ENCODE data around the gene ADGRB3.

The ADGRB3 gene

GRCh38 chr6:68642081-68642480, 7.0 kb downstream of the ADGRB3 start:
- TF ChIP-seq CTCF (IDR thresholded peaks at IDR 0.05; ENCODE audit: low read depth, low read length, missing control alignments): no peak
- DNase-seq (ENCODE audit: extremely low read depth, low read depth): no peak
- H3K4me3 ChIP-seq (replicated peaks; ENCODE audit: low read depth, low read length): no peak overlapping the region

- no peak for TF ChIP-seq CTCF (IDR thresholded peaks at IDR 0.05; ENCODE audit: low read depth, low read length, missing control alignments)
- H3K4me3 ChIP-seq (replicated peaks; ENCODE audit: low read depth, low read length): no peak overlapping the region
- no peak for DNase-seq (ENCODE audit: extremely low read depth, low read depth)
These were observed 7.9 kb downstream of the ADGRB3 start for GRCh38 chr6:68642977-68643376.

- DNase-seq (ENCODE audit: extremely low read depth, low read depth): no peak
These were observed 14.6 kb downstream of the ADGRB3 start for GRCh38 chr6:68649669-68650068.

GRCh38 chr6:68650142-68650541, 15.1 kb downstream of the ADGRB3 start:
- no peak overlapping the region for H3K4me3 ChIP-seq (replicated peaks; ENCODE audit: low read depth, low read length)
- no peak for DNase-seq (ENCODE audit: extremely low read depth, low read depth)
- TF ChIP-seq CTCF (IDR thresholded peaks at IDR 0.05; ENCODE audit: low read depth, low read length, missing control alignments): no peak

More at GRCh38 chr6:68649669-68650068, 14.6 kb downstream of the ADGRB3 start:
- H3K4me3 ChIP-seq (replicated peaks; ENCODE audit: low read depth, low read length): no peak overlapping the region
- no peak for TF ChIP-seq CTCF (IDR thresholded peaks at IDR 0.05; ENCODE audit: low read depth, low read length, missing control alignments)

DNA sequence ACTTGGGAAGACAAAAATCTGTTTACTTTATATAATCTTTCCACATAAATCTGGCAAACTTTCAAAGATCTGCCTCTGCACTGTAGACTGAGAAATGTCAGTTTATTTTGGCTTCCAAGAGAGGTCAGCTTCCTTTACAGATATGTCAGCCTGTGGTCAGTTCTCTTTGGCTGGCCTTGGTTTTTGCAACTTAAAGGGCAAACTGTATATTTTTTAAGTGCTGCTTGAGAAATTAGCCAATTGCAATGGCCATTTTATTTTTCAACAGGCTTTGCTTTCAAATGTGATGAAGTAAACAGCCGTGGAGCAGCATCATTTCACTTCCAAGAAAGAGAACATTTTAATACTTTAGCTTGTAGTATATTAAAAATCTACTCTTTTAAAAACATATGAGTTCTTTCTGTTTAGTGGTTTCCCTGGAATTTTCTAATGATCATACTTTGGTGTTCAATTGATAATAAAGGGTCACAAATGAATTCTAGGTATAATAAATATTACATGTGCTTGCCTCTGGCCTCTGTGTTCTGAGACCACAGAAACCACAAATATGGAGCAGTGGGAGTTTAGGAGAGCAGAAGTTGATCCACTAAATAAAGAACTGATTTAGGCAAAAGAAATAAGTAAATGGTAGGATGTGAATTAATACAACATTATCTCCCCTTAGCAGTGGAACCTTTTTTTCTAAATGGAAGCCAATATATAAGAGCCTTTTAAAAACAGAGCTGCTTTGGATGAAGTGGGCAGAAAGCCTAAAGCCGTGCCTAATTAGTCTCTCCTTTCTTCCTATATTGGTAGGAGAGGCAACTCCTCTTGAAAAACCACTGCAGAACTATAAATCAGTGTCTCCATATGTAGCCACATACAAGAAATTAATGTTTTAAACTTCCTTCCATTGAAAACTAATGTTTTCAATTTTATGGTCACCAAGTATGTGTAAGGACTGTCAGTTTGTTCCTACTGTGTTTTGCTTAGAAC, 16.2 kb downstream of the ADGRB3 start:
- no peak for DNase-seq (ENCODE audit: extremely low read depth, low read depth)
- TF ChIP-seq CTCF (IDR thresholded peaks at IDR 0.05; ENCODE audit: low read depth, low read length, missing control alignments): no peak

DNA sequence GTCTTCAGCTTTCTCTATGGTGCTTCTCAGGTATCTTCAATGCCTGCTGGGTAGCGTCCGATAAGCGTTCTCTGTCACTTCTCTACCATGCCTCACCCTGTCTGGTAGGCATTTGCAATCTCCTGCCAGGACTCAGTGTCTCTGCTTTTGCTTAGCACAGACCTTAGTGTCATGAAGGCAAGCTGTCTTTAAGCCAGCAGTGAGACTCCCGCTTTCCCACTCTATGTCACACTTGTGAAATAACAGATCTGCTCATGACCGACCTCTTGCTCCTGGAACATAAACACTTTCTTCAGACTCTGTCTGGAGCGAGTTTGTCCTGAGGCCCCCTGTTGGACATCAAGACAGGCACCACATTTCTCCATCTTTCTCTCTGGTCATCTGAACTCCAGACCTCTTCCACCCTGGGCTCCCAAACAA, 17.0 kb downstream of the ADGRB3 start:
- TF ChIP-seq CTCF (IDR thresholded peaks at IDR 0.05; ENCODE audit: low read depth, low read length, missing control alignments): no peak
- H3K4me3 ChIP-seq (replicated peaks; ENCODE audit: low read depth, low read length): no peak overlapping the region
- DNase-seq (ENCODE audit: extremely low read depth, low read depth): no peak

More for the DNA sequence above, 16.2 kb downstream of the ADGRB3 start:
- H3K4me3 ChIP-seq (replicated peaks; ENCODE audit: low read depth, low read length): no peak overlapping the region
